Fibroblast of mammary gland (primary cell): ENCODE data around the gene SBNO1.

Source experiments
- DNase-seq: peaks from one replicate; pipeline ENCODE4 v3.0.0-alpha.2; 2010; ENCODE audit warnings: low read depth
- H3K4me3 ChIP-seq: 2 replicates; pipeline ENCODE4 v1.5.1; 2011; ENCODE audit warnings: low read depth, mild to moderate bottlenecking, low read length, moderate library complexity; ENCODE audit not compliant: control insufficient read depth
- TF ChIP-seq, protein P1 (sequence below): conservative IDR thresholded peaks from 2 replicates; pipeline ENCODE4 v1.5.1; 2011; ENCODE audit warnings: low read depth, low read length, inconsistent platforms; ENCODE audit not compliant: control insufficient read depth, insufficient read depth

Gene SBNO1

DNA sequence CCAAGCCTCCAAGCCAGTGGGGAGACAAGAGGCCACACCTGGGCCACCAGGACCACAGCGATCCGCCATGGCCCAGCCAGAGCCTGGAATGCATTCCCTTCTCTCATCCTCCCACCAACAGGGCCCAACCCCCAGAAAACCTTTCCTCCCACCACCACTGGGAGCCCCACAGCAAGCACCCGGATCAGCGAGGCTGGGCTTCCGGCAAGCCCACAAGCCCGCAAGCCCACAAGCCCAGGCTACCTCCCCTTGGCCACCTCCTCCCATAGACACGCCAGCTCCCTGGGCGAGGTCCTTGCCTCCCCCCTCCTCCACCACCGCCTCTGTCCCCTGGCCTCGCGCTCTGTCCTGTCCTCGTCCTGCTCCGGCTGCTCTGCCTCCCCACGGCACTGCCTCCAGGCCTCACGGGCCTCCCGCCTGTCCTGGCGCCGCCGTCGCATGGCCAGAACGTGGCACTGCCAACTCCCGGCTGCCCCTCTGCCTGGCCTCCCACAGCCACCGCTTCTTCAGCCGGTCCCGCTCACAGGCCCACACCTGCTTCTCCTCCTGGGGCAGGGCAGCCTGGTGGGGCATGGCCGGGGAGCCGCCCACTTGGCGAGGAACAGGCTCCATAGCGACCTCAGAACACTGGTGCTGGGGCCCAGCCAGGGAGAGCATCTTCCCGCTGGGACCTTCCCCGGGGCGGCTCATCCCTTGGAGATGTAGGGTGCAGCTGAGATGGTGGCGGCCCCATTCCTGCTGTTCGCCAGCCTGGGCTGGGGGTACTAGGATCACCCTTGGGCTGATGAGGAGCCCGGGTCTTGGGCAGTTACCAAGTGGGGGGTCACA lies 98.6 kb downstream of the SBNO1 start:
- H3K4me3 ChIP-seq = no peak overlapping the region
- TF ChIP-seq, protein P1, sequence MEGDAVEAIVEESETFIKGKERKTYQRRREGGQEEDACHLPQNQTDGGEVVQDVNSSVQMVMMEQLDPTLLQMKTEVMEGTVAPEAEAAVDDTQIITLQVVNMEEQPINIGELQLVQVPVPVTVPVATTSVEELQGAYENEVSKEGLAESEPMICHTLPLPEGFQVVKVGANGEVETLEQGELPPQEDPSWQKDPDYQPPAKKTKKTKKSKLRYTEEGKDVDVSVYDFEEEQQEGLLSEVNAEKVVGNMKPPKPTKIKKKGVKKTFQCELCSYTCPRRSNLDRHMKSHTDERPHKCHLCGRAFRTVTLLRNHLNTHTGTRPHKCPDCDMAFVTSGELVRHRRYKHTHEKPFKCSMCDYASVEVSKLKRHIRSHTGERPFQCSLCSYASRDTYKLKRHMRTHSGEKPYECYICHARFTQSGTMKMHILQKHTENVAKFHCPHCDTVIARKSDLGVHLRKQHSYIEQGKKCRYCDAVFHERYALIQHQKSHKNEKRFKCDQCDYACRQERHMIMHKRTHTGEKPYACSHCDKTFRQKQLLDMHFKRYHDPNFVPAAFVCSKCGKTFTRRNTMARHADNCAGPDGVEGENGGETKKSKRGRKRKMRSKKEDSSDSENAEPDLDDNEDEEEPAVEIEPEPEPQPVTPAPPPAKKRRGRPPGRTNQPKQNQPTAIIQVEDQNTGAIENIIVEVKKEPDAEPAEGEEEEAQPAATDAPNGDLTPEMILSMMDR = no peak

DNA sequence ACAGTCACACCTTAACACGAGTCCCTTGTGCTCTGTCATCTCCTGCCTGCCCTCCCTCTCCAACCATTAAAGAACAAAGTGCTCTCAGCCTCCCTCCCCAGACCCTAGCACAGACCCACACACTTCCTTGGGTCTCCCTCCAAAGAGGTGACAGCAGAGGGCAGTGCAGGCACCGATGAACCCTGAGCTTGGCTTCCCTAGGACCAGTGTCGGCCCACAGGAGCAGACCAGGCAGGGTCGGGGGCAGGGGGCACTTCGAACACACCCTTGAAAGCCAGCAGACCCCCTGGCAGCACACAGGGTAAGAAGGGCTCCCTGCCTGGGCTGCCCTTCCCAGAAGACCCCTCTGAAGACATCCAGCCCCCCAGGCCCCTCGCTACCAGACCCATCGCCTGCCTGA lies 100.0 kb downstream of the SBNO1 start:
- TF ChIP-seq, protein P1 = peak; percentile 12
- H3K4me3 ChIP-seq = no peak overlapping the region
- no peak for DNase-seq

More for the DNA sequence above, 98.6 kb downstream of the SBNO1 start:
- no peak for DNase-seq

DNA sequence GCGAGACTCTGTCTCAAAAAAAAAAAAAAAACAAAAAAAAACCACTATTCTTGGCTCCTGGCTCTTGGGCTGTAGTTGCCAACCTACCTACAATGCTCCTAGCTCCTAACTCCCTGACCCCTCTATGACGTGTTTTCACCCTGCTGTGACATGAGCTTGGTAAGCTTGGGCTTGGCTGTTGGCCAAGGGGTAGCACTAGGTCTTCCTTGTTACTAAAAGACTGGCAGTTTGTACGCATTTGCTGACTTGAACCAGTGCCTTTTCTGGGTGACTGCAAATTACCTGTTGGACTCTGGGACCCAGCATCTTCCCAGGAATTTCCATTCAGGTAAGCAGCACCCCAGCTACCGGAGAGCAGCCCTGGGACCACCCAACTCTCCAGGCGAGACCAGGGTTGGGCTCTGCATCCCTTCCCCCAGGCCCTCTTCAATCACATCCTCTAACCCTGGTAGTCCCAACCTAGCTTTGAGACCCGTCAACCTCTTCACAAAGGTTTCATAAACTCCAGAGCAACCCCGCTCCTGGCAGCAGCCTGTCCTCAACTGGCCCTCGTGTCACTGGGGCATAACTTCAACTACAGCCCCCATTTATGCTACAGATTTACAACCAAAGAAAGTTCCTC lies 101.3 kb downstream of the SBNO1 start:
- no peak overlapping the region for H3K4me3 ChIP-seq
- DNase-seq = no peak
- TF ChIP-seq, protein P1 = no peak

DNA sequence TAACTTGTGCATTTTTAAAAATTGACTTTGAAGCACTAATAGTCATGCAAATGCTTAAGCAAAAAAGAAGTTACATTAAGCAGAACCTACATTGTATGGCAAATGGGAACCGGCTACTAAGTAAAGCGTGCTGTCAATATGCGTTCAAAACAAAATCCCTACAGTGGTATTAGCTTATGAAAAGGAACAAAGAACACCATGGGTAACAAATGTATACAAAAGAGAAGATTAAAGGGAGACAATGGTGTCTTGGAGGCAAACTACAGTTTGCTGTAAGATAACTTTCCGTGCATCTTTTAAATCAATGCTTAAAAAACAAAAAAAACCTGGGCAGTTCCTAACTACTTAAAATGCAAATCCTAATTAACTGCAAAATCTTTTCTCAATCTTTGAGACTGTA lies 103.5 kb downstream of the SBNO1 start:
- no peak for DNase-seq
- no peak overlapping the region for H3K4me3 ChIP-seq
- TF ChIP-seq, protein P1 = no peak

DNA sequence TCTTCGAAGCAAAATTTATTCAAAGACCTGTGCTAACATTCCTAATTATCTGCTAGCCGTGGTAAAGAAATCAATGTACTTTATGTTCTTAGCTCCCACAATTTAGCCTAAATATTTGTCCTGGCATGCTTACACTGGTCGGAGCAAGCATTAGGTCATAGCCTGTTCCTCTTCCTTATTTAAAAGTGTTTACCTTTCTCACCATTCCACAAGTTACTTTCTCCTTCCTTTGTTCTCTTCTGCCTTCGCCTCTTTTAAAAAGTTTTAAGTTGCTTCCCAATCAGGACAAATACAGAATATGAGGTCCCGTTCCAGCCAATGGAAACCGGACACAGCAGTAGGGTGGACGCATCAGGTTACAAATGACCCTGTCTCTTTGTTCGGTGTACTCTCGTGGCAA lies 104.6 kb downstream of the SBNO1 start:
- no peak for DNase-seq
- H3K4me3 ChIP-seq = no peak overlapping the region
- TF ChIP-seq, protein P1 = no peak

DNA sequence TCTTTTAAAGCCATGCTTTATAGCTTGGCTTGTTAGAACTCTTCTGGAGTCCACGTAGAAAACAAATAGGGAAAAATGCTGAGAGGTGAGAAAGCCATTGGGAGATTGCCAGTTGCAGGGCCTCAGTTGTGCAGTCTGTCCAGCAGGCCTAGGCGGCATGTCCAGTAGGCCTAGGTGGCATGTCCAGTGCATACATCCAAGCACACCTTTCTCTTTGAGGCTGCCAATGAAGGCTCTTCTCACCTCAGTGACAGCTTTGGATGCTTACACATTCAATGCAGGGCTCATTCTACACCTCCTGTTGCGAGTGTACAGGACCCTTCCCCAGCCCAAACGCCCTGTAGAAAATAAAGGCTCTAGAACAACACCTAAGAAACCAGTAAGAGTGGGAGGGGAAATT lies 106.1 kb downstream of the SBNO1 start:
- TF ChIP-seq, protein P1 = no peak
- no peak for DNase-seq
- H3K4me3 ChIP-seq = no peak overlapping the region
